Activated CD8-positive, alpha-beta memory T cell treated with anti-CD3 and anti-CD28 coated beads for 24 hours (primary cell): ENCODE results near the gene GARIN5B.

Source experiments
- DNase-seq: peaks from one replicate; pipeline ENCODE4 v3.0.0-alpha.2; 2020

Gene GARIN5B

GRCh38 chr19:55387736-55388497 lies 24.9 kb upstream of the GARIN5B start:
- no peak for DNase-seq

- DNase-seq, result no peak
Observed at GRCh38 chr19:55386493-55386971, 23.5 kb upstream of the GARIN5B start.

- DNase-seq, result peak; percentile 99
Observed at GRCh38 chr19:55385724-55386492, 22.8 kb upstream of the GARIN5B start, which contains the start of gene RPL28. Gene RPL28, plus strand, starts transcription at chr19:55385932. Its CDS starts 426 bp downstream, at chr19:55386358.

- peak; percentile 98 for DNase-seq
Observed at GRCh38 chr19:55384920-55385723, 22.1 kb upstream of the GARIN5B start.

- peak; percentile 86 for DNase-seq
Observed at GRCh38 chr19:55384131-55384919, 21.3 kb upstream of the GARIN5B start, which contains the start of gene TMEM238. Gene TMEM238, minus strand, starts transcription at chr19:55384292. Its CDS starts 33 bp downstream, at chr19:55384259.

DNA sequence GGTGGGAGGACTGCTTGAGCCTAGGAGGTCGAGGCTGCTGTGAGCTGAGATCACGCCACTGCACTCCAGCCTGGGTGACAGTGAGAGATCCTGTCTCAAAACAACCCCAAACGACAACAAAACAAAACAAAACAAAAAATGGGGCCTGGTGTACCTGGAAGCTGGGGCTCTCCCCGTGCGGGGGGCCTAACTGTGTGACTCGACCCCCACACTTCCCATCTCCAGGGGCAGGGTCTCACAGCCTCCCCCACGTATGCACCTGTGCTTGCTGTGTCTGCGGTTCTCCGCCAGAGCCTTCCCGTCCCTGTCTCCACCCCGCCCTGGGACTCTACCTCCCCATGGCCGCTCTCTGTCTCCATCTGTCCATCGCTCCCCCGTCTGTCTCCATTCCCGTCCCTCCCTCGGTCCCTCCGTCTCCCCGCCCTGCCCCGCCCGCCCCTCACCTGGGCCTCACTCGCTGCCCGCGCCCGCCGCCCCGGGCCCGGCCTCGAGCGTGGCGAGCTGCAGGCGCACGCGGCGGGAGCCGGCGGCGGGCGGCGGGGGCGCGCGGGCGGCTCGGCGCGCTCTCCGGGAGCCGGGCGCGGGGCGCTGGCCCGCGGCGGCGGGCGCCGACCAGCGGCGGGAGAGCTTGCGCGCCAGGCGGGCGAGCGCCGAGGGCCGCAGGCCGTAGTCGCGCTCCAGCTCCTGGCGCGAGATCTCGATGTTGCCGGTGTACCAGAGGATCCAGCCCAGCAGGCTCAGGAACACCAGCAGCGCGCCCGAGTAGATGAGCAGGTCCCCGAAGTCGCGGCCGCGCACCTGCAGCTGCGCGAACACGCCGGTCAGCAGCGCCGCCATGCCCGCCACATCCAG lies 20.4 kb upstream of the GARIN5B start:
- peak; percentile 84 for DNase-seq

GRCh38 chr19:55382522-55383054 lies 19.5 kb upstream of the GARIN5B start:
- no peak for DNase-seq

DNA sequence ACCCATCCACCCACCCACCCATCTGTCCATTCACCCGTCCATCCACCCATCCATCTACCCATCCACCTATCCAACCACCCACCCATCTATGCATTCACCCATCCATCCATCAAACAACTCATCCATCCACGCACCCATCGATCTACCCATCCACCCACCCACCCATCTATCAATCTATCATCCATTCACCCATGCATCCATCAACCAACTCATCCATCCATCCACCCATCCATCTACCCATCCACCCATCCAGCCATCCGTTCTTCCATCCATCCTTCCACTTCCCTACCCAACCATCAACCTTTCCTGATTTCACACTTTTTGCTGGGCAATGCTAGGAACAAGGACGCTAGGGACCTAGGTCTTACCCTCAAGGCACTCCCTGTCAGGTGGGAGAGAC lies 19.0 kb upstream of the GARIN5B start:
- DNase-seq, result no peak

DNA sequence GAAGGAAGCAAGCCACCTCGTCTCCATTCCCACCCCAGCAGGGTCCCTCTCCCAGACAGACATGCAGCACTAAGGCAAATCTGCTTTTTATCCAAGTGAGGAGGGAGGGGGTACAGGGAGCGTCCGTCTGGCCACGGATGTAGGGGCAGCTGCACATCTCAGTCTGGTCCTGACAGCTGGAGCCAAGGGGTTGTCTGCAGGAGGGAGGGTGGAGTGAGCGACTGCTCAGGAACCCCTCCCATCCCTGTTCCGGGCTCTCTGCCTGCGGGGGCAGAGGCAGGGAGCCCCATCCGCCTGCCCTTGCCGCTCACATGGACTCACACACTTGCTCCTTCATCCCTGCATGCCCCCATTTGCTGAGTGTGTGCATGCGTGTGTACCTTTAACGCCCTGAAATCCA lies 16.1 kb upstream of the GARIN5B start:
- no peak for DNase-seq

DNA sequence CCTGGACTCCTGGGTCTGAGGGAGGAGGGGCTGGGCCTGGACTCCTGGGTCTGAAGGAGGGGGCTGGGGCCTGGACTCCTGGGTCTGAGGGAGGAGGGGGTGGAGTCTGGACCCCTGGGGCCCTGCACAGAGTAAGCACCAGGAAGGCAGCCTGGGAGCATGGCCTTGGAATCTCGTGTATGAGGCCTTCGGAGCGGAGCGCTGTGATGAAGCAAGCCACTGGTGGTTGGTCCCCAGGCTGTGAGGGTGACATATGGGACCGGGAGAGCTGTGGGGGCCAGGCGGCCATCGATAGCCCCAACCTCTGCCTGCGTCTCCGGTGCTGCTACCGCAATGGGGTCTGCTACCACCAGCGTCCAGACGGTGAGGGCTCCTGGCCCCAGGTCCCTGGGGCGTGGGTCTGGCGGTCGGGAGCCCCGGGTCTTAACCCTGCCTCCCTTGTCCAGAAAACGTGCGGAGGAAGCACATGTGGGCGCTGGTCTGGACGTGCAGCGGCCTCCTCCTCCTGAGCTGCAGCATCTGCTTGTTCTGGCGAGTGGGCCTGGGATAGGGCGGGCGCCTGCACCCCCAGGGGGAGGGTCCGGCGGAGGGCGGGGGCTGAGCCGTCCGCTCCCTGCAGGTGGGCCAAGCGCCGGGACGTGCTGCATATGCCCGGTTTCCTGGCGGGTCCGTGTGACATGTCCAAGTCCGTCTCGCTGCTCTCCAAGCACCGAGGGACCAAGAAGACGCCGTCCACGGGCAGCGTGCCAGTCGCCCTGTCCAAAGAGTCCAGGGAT lies 14.5 kb upstream of the GARIN5B start:
- no peak for DNase-seq

DNA sequence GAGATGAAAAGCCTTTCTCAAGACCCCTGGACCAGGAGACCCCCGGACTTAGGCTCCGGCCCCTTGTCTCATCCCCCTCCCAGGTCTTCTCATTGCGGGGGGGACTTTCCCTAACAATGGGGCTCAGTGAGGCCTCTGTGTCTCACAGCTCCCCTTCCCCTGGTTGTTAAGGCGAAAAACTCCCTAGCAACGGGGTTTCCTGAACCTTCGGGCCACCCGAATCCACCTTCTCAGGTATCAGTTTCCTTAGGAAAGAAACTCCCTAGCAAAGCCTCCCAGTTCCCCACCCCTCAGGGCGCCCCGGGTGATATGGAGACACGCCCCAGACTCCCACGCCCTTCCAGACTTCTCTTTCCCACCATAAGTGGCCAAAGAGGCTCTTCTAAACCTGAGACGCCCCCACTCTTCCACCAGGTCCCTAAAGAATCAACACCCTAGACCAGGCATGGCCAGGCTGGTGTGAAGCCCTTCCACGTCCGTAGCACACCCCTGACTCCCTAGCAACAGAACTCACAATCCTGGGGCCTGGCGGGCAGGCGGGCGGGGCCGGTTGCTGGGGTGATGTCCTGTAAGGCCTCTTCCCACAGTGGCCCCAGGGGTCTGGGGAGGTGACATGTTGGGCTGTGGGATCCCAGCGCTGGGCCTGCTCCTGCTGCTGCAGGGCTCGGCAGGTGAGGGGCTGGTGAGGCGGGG lies 13.3 kb upstream of the GARIN5B start, which contains the start of gene TMEM190:
TMEM190 (plus strand) TSS at position 586 of the 693 bp plus-strand sequence; CDS start at position 614, 28 bp downstream.
- no peak for DNase-seq

DNA sequence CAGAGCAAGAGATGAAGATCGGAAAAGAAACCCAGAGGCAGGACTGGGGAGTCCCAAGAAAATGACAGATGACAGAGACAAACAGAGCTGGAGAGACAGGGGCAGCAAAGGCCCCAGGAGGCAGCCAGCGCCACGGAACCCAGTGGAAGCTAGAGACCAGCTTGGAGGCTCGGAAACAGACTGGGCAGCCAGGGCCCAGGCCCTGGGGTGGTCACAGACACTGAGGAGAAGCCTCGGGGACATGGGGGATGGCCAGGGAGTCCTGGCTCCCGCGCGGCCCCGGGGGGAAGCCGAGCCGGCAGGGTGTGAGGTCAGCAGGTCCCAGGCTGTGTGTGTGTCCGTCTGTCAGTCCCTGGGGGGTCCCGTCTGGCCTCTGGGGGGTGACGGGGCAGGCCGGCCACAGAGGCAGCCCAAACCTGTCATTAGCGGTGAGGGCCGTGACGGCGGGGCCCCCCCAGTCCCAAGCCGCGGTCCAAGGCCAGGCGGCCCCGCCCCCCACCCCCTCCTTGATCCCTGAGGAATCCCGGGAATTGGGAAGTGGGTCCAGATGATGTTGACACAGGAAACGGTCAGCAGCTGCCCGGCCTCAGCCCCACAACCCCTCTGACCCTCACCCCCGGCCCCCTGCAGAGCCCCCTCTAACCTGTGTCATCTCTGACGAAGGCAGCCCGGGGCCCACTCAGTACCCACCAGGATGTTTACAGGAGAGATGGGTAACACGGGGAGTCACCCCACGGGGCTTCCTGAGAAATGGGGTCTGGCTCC lies 11.1 kb upstream of the GARIN5B start:
- DNase-seq, result no peak

DNA sequence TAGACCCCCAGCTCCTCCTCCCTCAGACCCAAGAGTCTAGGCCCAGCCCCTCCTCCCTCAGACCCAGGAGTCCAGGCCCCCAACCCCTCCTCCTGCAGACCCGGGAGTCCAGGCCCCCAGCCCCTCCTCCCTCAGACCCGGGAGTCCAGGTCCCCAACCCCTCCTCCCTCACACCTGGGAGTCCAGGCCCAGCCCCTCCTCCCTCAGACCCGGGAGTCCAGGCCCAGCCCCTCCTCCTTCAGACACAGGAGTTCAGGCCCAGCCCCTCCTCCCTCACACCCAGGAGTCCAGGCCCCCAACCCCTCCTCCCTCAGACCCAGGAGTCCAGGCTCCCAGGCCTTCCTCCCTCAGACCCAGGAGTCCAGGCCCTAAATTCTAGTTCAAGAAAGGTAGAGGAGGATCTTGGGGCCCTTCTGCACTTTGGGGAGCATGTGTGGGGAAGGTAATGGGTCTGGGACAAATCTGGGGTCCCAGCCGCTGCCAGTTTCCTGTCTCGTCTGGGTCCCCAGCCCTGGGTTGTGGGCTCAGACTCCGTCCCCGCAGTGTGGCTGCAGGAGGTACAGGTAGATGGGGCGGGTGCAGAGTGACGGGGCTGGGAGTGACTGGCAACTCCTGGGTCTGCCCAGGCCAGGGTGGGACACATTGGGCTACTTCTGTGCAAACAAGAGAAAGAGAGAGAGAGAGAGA lies 10.4 kb upstream of the GARIN5B start:
- no peak for DNase-seq

- peak; percentile 60 for DNase-seq
Observed at GRCh38 chr19:55372316-55373081, 9.4 kb upstream of the GARIN5B start.

DNA sequence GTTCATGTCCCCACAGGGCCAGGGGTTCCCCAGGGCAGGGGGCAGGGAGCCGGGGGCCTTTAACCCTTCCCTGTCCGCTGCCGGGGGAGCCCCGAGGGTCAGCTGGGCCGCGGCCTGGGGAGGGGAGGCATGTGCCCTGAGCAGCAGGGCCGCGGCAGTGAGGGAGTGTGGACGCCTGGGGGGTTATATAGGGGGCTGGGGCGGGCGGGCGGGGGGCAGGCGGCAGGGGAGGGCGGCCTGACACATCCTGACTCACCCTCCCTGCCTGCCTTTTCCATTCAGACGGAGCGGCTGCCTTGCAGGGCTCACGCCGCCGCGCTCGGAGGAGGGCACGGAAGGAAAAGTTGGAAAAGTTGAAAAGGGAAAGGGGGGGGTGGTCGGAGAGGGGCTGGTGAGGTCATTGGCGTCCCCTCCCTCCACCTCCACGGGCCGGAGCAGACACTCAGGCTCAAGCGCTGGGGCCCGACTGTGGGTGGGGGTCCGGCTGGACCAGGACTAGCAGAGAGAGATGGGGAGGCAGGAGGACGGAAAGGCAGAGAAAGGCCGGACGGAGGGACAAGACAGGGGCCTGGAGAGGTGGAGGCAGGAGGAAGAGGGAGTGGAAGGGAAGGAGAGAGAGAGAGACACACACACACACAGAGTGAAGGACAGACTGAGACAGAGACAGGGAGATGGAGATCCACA lies 7.4 kb upstream of the GARIN5B start, which contains the start of gene IL11:
IL11 (minus strand) TSS at position 159 of the 684 bp plus-strand sequence; CDS start at position 6, 153 bp downstream.
- no peak for DNase-seq

GRCh38 chr19:55369653-55370304 lies 6.7 kb upstream of the GARIN5B start:
- DNase-seq, result peak; percentile 71
